B cell (primary cell): Measurements from ENCODE around the gene TSC1.

Source experiments
- CTCF ChIP-seq: fragments of 200-600 bp; IDR thresholded peaks from one replicate; pipeline ENCODE4 v1.8.0; 2022; ENCODE audit warnings: antibody characterized with exemption, mild to moderate bottlenecking
- EZH2 ChIP-seq: IDR thresholded peaks from 2 replicates; pipeline ENCODE4 v1.6.1; 2012; ENCODE audit warnings: borderline replicate concordance, low read depth, mild to moderate bottlenecking, moderate library complexity, low read length; ENCODE audit not compliant: insufficient read depth, poor library complexity, severe bottlenecking

GRCh38 chr9:132909311-132909710 lies 35.1 kb downstream of the TSC1 start:
- TF ChIP-seq CTCF: no peak
- TF ChIP-seq EZH2: no peak
